ENCODE data around the gene CNTNAP5. TPM values are rescaled to one million over a fixed set of nuclear protein-coding genes. Genes with fewer than 3 reads are reported as not detected.

CNTNAP5 gene
- total and polyA plus RNA-seq, 2 of the 13 experiments (the other 11 are each of a cell fraction or from before 2014, with no cell fraction given): not detected

- DNase-seq (ENCODE audit: low spot score) (no peak), ATAC-seq (no peak), FAIRE-seq (no peak)
- no peaks in the 10 kb centered on the region for H3K79me2 ChIP-seq (ENCODE audit: insufficient read depth, low read length)
- intact Hi-C loops (cut with micrococcal nuclease; ENCODE audit: unreplicated experiment) (no loop called here), in situ Hi-C loops (cut with HindIII; ENCODE audit: extremely low pct_ligation_motif_present, low pct_unique_long_range_greater_than_20kb) (no loop called here)
- H3K4me1 ChIP-seq (ENCODE audit: insufficient read depth, low read length): peaks cover 27% of the 10 kb centered on the region
- no peaks in the 10 kb centered on the region for H3K36me3 ChIP-seq (replicated peaks in 1 of 2; ENCODE audit: control insufficient read depth in 1 of 2, insufficient read depth in 2 of 2, low read length in 2 of 2)
- no peak overlapping the region for H3K27ac ChIP-seq (ENCODE audit: extremely low read length, insufficient read depth, low read length)
- no peak overlapping the region for H3K4me2 ChIP-seq (ENCODE audit: low read depth, low read length)
- TF ChIP-seq GPN1 (CRISPR knock-in tag; IDR thresholded peaks at IDR 0.05; ENCODE audit: borderline replicate concordance): no peak
- no peak for TF ChIP-seq NR2F6 (IDR thresholded peaks at IDR 0.05)
- TF ChIP-seq NR2F6 (CRISPR knock-in tag; IDR thresholded peaks at IDR 0.05): no peak
- H4K20me1 ChIP-seq (ENCODE audit: insufficient read depth, low read length): no peaks in the 10 kb centered on the region
- no peak overlapping the region for H3K9ac ChIP-seq (ENCODE audit: insufficient read depth, low read depth, low read length)
- ChIA-PET CTCF (ENCODE audit: low intra/inter-chr PET ratio, low total read pairs) (no interaction called here), POLR2A (no interaction called here)
- 67% methylated on average over 3 of the region's 3 CpGs for whole genome bisulfite sequencing (ENCODE audit: low lambda C conversion rate)
- BruUV-seq (replicated peaks): no TSS peak
- peaks cover 0 to 11% of the 10 kb centered on the region in 2 experiments; a peak in 2 of 5 replicates for H3K27me3 ChIP-seq (ENCODE audit: control insufficient read depth in 1 of 2, insufficient read depth in 2 of 2, low read length in 2 of 2)
- no peaks in the 10 kb centered on the region; the same call in 1 of the 2 replicates for H3K9me3 ChIP-seq (ENCODE audit: low read length)
- no peak overlapping the region for H3K4me3 ChIP-seq (replicated peaks in 1 of 3; ENCODE audit: insufficient read depth in 1 of 3, low read depth in 2 of 3, low read length in 3 of 3)
- H2AFZ ChIP-seq (ENCODE audit: low read length): no peak overlapping the region
Observed at GRCh38 chr2:124586210-124586609, 561.1 kb downstream of the CNTNAP5 start.

DNA sequence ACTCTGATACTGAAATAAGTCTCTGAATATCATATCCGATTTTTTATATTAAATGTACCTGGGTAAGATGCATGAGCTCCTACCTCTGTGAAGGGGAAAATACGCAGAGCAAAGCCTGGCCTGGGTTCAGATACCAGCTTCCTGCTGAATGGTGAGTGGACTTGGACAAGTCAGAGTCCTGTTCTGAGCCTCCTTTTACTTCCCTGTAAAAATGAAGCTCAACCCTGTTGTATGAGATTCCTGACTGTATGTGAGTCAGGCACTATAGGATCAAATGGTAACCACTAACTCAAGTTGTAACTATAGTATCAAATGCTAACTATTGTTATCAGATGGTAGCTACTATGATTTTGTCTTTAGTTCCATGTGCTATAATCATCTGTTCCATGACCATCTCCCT, 561.7 kb downstream of the CNTNAP5 start:
- POLR2A ChIA-PET: no interaction called here
- in situ Hi-C loops (cut with HindIII; ENCODE audit: extremely low pct_ligation_motif_present, low pct_unique_long_range_greater_than_20kb): no loop called here

More for the DNA sequence above, 561.7 kb downstream of the CNTNAP5 start:
- no peaks in the 10 kb centered on the region; the same call in 1 of the 2 replicates for H3K9me3 ChIP-seq (ENCODE audit: low read length)
- CTCF ChIA-PET (ENCODE audit: low intra/inter-chr PET ratio, low total read pairs): no interaction called here
- H3K4me1 ChIP-seq (ENCODE audit: insufficient read depth, low read length): peaks cover 25% of the 10 kb centered on the region
- no peak overlapping the region for H3K4me2 ChIP-seq (ENCODE audit: low read depth, low read length)
- no peak overlapping the region for H3K4me3 ChIP-seq (replicated peaks in 1 of 3; ENCODE audit: insufficient read depth in 1 of 3, low read depth in 2 of 3, low read length in 3 of 3)
- FAIRE-seq: no peak
- no peaks in the 10 kb centered on the region for H3K36me3 ChIP-seq (replicated peaks in 1 of 2; ENCODE audit: control insufficient read depth in 1 of 2, insufficient read depth in 2 of 2, low read length in 2 of 2)
- peaks cover 0 to 5% of the 10 kb centered on the region in 2 experiments; a peak in 2 of 5 replicates for H3K27me3 ChIP-seq (ENCODE audit: control insufficient read depth in 1 of 2, insufficient read depth in 2 of 2, low read length in 2 of 2)
- no TSS peak for BruUV-seq (replicated peaks)
- no peak overlapping the region for H3K9ac ChIP-seq (ENCODE audit: insufficient read depth, low read depth, low read length)
- WGBS (ENCODE audit: low lambda C conversion rate): 0% methylated on average over 2 of the region's 2 CpGs
- TF ChIP-seq PHF20 (CRISPR knock-in tag; IDR thresholded peaks at IDR 0.05): no peak
- TF ChIP-seq ZNF3 (CRISPR knock-in tag; IDR thresholded peaks at IDR 0.05): no peak
- TF ChIP-seq MED1 (CRISPR knock-in tag; IDR thresholded peaks at IDR 0.05): no peak
- TF ChIP-seq BCLAF1 (IDR thresholded peaks at IDR 0.05): no peak
- no peak for TF ChIP-seq ZSCAN12 (CRISPR knock-in tag; IDR thresholded peaks at IDR 0.05)
- no peak for TF ChIP-seq HDAC6 (IDR thresholded peaks at IDR 0.05; ENCODE audit: low read depth, low read length)
- H3K79me2 ChIP-seq (ENCODE audit: insufficient read depth, low read length): no peaks in the 10 kb centered on the region
- no peak overlapping the region for H3K27ac ChIP-seq (ENCODE audit: extremely low read length, insufficient read depth, low read length)
- DNase-seq (ENCODE audit: low spot score): no peak
- ATAC-seq: no peak
- no peaks in the 10 kb centered on the region for H4K20me1 ChIP-seq (ENCODE audit: insufficient read depth, low read length)
- intact Hi-C loops (cut with micrococcal nuclease; ENCODE audit: unreplicated experiment): no loop called here
- no peak overlapping the region for H2AFZ ChIP-seq (ENCODE audit: low read length)
